HG03575 (cell line): Measurements from ENCODE around the gene SNTG2.
"Not testable (repeated sequence)": the region's sequence is repeated elsewhere in the genome, so short reads cannot be mapped to it uniquely, and the experiment has no call there.

Experiments used
- ATAC-seq: cut with Tn5 transposase; IDR thresholded peaks from one replicate; pipeline ENCODE4 v1.9.1; 2021; ENCODE audit not compliant: unreplicated experiment, insufficient number of reproducible peaks, low FRiP score; ENCODE audit errors: extremely low read depth

SNTG2 gene

GRCh38 chr2:950080-950966 lies at the start of gene SNTG2:
SNTG2 (plus strand) TSS chr2:950849; CDS start chr2:950997, 148 bp downstream.
- ATAC-seq: no peak

GRCh38 chr2:902584-902983 lies 48.1 kb upstream of the SNTG2 start:
- no peak for ATAC-seq

- ATAC-seq: no peak
Observed at GRCh38 chr2:903223-903900, 47.3 kb upstream of the SNTG2 start.

GRCh38 chr2:904246-905024 lies 46.2 kb upstream of the SNTG2 start:
- no peak for ATAC-seq

GRCh38 chr2:905091-905832 lies 45.4 kb upstream of the SNTG2 start:
- no peak for ATAC-seq

- ATAC-seq: no peak
Observed at GRCh38 chr2:905833-906140, 44.9 kb upstream of the SNTG2 start.

- ATAC-seq: no peak
Observed at GRCh38 chr2:907706-908105, 42.9 kb upstream of the SNTG2 start.

GRCh38 chr2:908568-908967 lies 42.1 kb upstream of the SNTG2 start:
- no peak for ATAC-seq

- ATAC-seq: not testable (repeated sequence)
Observed at GRCh38 chr2:909764-910379, 40.8 kb upstream of the SNTG2 start.

- no peak for ATAC-seq
Observed at GRCh38 chr2:910698-911097, 40.0 kb upstream of the SNTG2 start.

GRCh38 chr2:915979-916378 lies 34.7 kb upstream of the SNTG2 start:
- ATAC-seq: no peak

GRCh38 chr2:916935-917334 lies 33.7 kb upstream of the SNTG2 start:
- no peak for ATAC-seq

GRCh38 chr2:919672-920071 lies 31.0 kb upstream of the SNTG2 start:
- ATAC-seq: no peak

GRCh38 chr2:920573-920972 lies 30.1 kb upstream of the SNTG2 start:
- no peak for ATAC-seq

GRCh38 chr2:920999-921398 lies 29.6 kb upstream of the SNTG2 start:
- ATAC-seq: no peak

- no peak for ATAC-seq
Observed at GRCh38 chr2:922185-922584, 28.5 kb upstream of the SNTG2 start.

- ATAC-seq: no peak
Observed at GRCh38 chr2:923832-924601, 26.6 kb upstream of the SNTG2 start.

GRCh38 chr2:924701-925100 lies 25.9 kb upstream of the SNTG2 start:
- no peak for ATAC-seq
